Caco-2 (cell line): ENCODE data around the gene C5. TPM values are rescaled to one million over a fixed set of nuclear protein-coding genes. Genes with fewer than 3 reads are reported as not detected.

ENCODE experiments used
- BruUV-seq: library from RNA; stranded (reverse); fragments of 400-500 nt; replicated peaks from 2 replicates; lab custom pipeline; 2021; lab: Mats Ljungman, UMichigan
- CTCF ChIA-PET: fragments of 300-600 bp; sonication (Branson Sonifier 250); formaldehyde crosslinking; loops from one replicate; lab custom pipeline; 2022; ENCODE audit warnings: antibody characterized with exemption; lab: Charles Lee
- POLR2A ChIA-PET: fragments of 300-600 bp; sonication (Branson Sonifier 250); formaldehyde crosslinking; loops from one replicate; lab custom pipeline; 2022; ENCODE audit warnings: antibody characterized with exemption; lab: Charles Lee
- DNase-seq, 2 experiments: peaks; one replicate each; pipeline versions ENCODE4 v3.0.0 to v3.0.0-alpha.2; 2020 to 2022
- H3K27me3 ChIP-seq: replicated peaks from 2 replicates; pipeline ENCODE4 v1.6.0; 2011; ENCODE audit warnings: low read length; ENCODE audit not compliant: control insufficient read depth, insufficient read depth
- H3K36me3 ChIP-seq: 2 replicates; pipeline ENCODE4 v1.5.1; 2011; ENCODE audit warnings: low read length; ENCODE audit not compliant: control insufficient read depth, insufficient read depth
- H3K4me1 ChIP-seq: fragments of 250-450 bp; sonication (Bioruptor Pico); 2 replicates; pipeline ENCODE4 v1.5.1; 2020; ENCODE audit warnings: mild to moderate bottlenecking
- H3K4me3 ChIP-seq: 2 replicates; pipeline ENCODE4 v1.5.1; 2011; ENCODE audit warnings: low read depth, mild to moderate bottlenecking, control low read depth, low read length
- H3K9me3 ChIP-seq: fragments of 250-450 bp; sonication (Bioruptor Pico); 2 replicates; pipeline ENCODE4 v1.5.1; 2020; ENCODE audit warnings: mild to moderate bottlenecking, moderate library complexity
- H3K27ac Mint-ChIP-seq: one replicate; pipeline ENCODE4 v1.8.0; 2022; ENCODE audit warnings: mixed read lengths; ENCODE audit not compliant: unreplicated experiment
- H3K27me3 Mint-ChIP-seq: one replicate; pipeline ENCODE4 v1.8.0; 2022; ENCODE audit warnings: mixed read lengths; ENCODE audit not compliant: insufficient read depth, unreplicated experiment
- H3K36me3 Mint-ChIP-seq: one replicate; pipeline ENCODE4 v1.8.0; 2022; ENCODE audit warnings: mild to moderate bottlenecking, mixed read lengths; ENCODE audit not compliant: insufficient read depth, unreplicated experiment
- H3K4me1 Mint-ChIP-seq: one replicate; pipeline ENCODE4 v1.8.0; 2022; ENCODE audit warnings: low read depth, mixed read lengths; ENCODE audit not compliant: unreplicated experiment
- H3K4me3 Mint-ChIP-seq: one replicate; pipeline ENCODE4 v1.8.0; 2022; ENCODE audit warnings: mild to moderate bottlenecking, moderate library complexity, mixed read lengths; ENCODE audit not compliant: unreplicated experiment
- H3K9me3 Mint-ChIP-seq: one replicate; pipeline ENCODE4 v1.8.0; 2022; ENCODE audit warnings: mixed read lengths; ENCODE audit not compliant: unreplicated experiment
- CTCF ChIP-seq, 2 experiments: fragments of 200-600 bp in 1 of 2; IDR thresholded peaks; 1 replicate in 1 of 2; 2 replicates in 1 of 2; pipeline versions ENCODE4 v1.5.1 to v1.8.0; 2011 to 2022; ENCODE audit warnings: antibody characterized with exemption in 1 of 2, control low read depth in 1 of 2, inconsistent platforms in 1 of 2, low read depth in 1 of 2, low read length in 1 of 2, mild to moderate bottlenecking in 1 of 2, moderate library complexity in 1 of 2; ENCODE audit not compliant: insufficient read depth in 1 of 2, severe bottlenecking in 1 of 2, unreplicated experiment in 1 of 2
- intact Hi-C: fragments of 100-400 bp; cut with micrococcal nuclease; formaldehyde crosslinking; loops from one replicate; pipeline ENCODE4 v1.10.0; 2022; ENCODE audit not compliant: unreplicated experiment
- total RNA-seq: library from RNA; stranded (reverse); gene quantifications from 2 replicates; pipeline ENCODE4 v1.2.3, GENCODE V29; 2022

C5 gene
- total RNA-seq, 1 experiment from 2014 or later: 14.9 TPM

GRCh38 chr9:120910643-120911042 is 139.4 kb downstream of the C5 start:
- Histone ChIP-seq H3K36me3 (no peaks in the 10 kb centered on the region), H3K4me3 (no peak overlapping the region), H3K4me1 (no peaks in the 10 kb centered on the region), H3K27me3 (no peaks in the 10 kb centered on the region), H3K9me3 (no peaks in the 10 kb centered on the region)
- intact Hi-C loops: no loop called here
- no peaks in the 10 kb centered on the region for H3K4me1 Mint-ChIP-seq
- no peak for DNase-seq
- ChIA-PET CTCF (no interaction called here), POLR2A (no interaction called here)
- no peaks in the 10 kb centered on the region for H3K9me3 Mint-ChIP-seq
- H3K27me3 Mint-ChIP-seq: no peaks in the 10 kb centered on the region
- H3K4me3 Mint-ChIP-seq: no peak overlapping the region
- no peak for TF ChIP-seq CTCF (IDR thresholded peaks at IDR 0.05; ENCODE audit: insufficient read depth in 1 of 2, low read depth in 1 of 2, low read length in 1 of 2, severe bottlenecking in 1 of 2, unreplicated experiment in 1 of 2)
- BruUV-seq: no TSS peak
- no peaks in the 10 kb centered on the region for H3K36me3 Mint-ChIP-seq
- H3K27ac Mint-ChIP-seq: no peak overlapping the region

- H3K27me3 ChIP-seq: no peaks in the 10 kb centered on the region
- no peaks in the 10 kb centered on the region for H3K9me3 Mint-ChIP-seq
- POLR2A ChIA-PET: no interaction called here
- no peaks in the 10 kb centered on the region for H3K36me3 ChIP-seq
- no peak for DNase-seq
- CTCF ChIA-PET: no interaction called here
- BruUV-seq: no TSS peak
- no peaks in the 10 kb centered on the region for H3K9me3 ChIP-seq
- intact Hi-C loops: no loop called here
- no peak for TF ChIP-seq CTCF (IDR thresholded peaks at IDR 0.05; ENCODE audit: insufficient read depth in 1 of 2, low read depth in 1 of 2, low read length in 1 of 2, severe bottlenecking in 1 of 2, unreplicated experiment in 1 of 2)
- no peak overlapping the region for H3K4me3 Mint-ChIP-seq
- H3K27me3 Mint-ChIP-seq: no peaks in the 10 kb centered on the region
- no peaks in the 10 kb centered on the region for H3K4me1 Mint-ChIP-seq
- no peak overlapping the region for H3K4me3 ChIP-seq
- H3K27ac Mint-ChIP-seq: no peak overlapping the region
- H3K36me3 Mint-ChIP-seq: no peaks in the 10 kb centered on the region
- H3K4me1 ChIP-seq: no peaks in the 10 kb centered on the region
Measured at GRCh38 chr9:120909904-120910303, 140.2 kb downstream of the C5 start.

- no peak for DNase-seq
- intact Hi-C loops: no loop called here
- H3K4me3 ChIP-seq: no peak overlapping the region
- no peaks in the 10 kb centered on the region for H3K9me3 ChIP-seq
- ChIA-PET CTCF (no interaction called here), POLR2A (no interaction called here)
- H3K27me3 ChIP-seq: no peaks in the 10 kb centered on the region; the same call in 1 of the 2 replicates
- H3K27me3 Mint-ChIP-seq: peaks cover 2% of the 10 kb centered on the region
- no peaks in the 10 kb centered on the region for H3K9me3 Mint-ChIP-seq
- H3K36me3 ChIP-seq: no peaks in the 10 kb centered on the region
- no peak for TF ChIP-seq CTCF (IDR thresholded peaks at IDR 0.05; ENCODE audit: insufficient read depth in 1 of 2, low read depth in 1 of 2, low read length in 1 of 2, severe bottlenecking in 1 of 2, unreplicated experiment in 1 of 2)
- BruUV-seq: no TSS peak
- H3K4me3 Mint-ChIP-seq: no peak overlapping the region
- H3K4me1 ChIP-seq: no peaks in the 10 kb centered on the region
- H3K36me3 Mint-ChIP-seq: no peaks in the 10 kb centered on the region
- H3K27ac Mint-ChIP-seq: no peak overlapping the region
- no peaks in the 10 kb centered on the region for H3K4me1 Mint-ChIP-seq
Measured at GRCh38 chr9:120905315-120906164, 144.5 kb downstream of the C5 start.
